Tibial artery (tissue), 4 donors: Measurements from ENCODE around the gene ABCF1.
A peak's percentile ranks its signal among the peaks of the same experiment; 100 is the strongest.

Experiments used
- DNase-seq, 2 donors: peaks; one replicate each; pipeline ENCODE4 v3.0.0-alpha.2; 2019
- H3K27ac ChIP-seq, 2 donors: fragments of 200-600 bp; sonication (generic) in 1 of 2; 1 replicate in 1 of 2; 2 replicates in 1 of 2; pipeline ENCODE4 v1.5.1; 2018 to 2019; ENCODE audit warnings: mild to moderate bottlenecking in 1 of 2
- H3K27me3 ChIP-seq, 2 donors: fragments of 200-600 bp; sonication (generic) in 1 of 2; one replicate each; pipeline versions ENCODE4 v1.5.1 to v1.6.0; 2016 to 2019
- H3K36me3 ChIP-seq, 3 donors: fragments of 200-600 bp; sonication (generic) in 2 of 3; one replicate each; pipeline ENCODE4 v1.5.1; 2016 to 2019; ENCODE audit warnings: mild to moderate bottlenecking in 2 of 3
- H3K4me1 ChIP-seq, 4 donors: fragments of 200-600 bp; sonication (generic) in 2 of 4; 1 replicate in 3 of 4; 2 replicates in 1 of 4; pipeline ENCODE4 v1.5.1; 2016 to 2019
- H3K4me3 ChIP-seq, 2 donors: fragments of 200-600 bp; sonication (generic) in 1 of 2; 1 replicate in 1 of 2; 2 replicates in 1 of 2; pipeline ENCODE4 v1.5.1; 2018 to 2019; ENCODE audit warnings: mild to moderate bottlenecking in 2 of 2
- H3K9me3 ChIP-seq, 3 donors: fragments of 200-600 bp; sonication (generic) in 1 of 3; one replicate each; pipeline ENCODE4 v1.5.1; 2016 to 2019
- intact Hi-C: fragments of 100-400 bp; cut with DNase I; formaldehyde crosslinking; loops from one replicate; pipeline ENCODE4 v1.15.0; 2023; ENCODE audit warnings: low total_unique reads
- TF ChIP-seq, protein P1 (sequence below), 2 experiments: fragments of 200-600 bp in 1 of 2; fragments of 450-650 bp in 1 of 2; IDR thresholded peaks; one replicate each; pipeline ENCODE4 v1.5.1; 2017 to 2019; ENCODE audit warnings: antibody characterized with exemption in 2 of 2, mild to moderate bottlenecking in 1 of 2, moderate library complexity in 1 of 2

ABCF1 gene

DNA sequence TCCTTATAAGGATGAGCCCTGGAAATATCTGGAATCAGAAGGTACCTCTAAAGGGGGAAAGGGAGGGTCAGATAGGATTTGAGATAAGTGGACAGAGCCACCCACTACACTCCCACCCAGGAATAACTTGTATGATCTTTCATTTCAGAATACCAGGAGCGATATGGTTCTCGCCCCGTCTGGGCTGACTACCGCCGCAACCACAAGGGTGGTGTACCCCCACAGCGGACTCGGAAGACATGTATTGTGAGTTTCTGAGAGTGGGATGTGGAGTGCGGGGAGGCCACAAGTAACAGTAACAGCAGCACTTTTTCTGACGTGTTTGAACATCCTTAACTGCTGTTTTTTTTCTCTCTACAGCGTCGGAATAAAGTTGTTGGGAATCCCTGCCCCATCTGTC is 48.3 kb downstream of the ABCF1 start:
- H3K36me3 ChIP-seq, result peaks cover 58 to 66% (median 63%) of the 10 kb centered on the region in 3 donors
- H3K9me3 ChIP-seq, result no peaks in the 10 kb centered on the region
- no peak overlapping the region for H3K4me3 ChIP-seq
- TF ChIP-seq, protein P1, sequence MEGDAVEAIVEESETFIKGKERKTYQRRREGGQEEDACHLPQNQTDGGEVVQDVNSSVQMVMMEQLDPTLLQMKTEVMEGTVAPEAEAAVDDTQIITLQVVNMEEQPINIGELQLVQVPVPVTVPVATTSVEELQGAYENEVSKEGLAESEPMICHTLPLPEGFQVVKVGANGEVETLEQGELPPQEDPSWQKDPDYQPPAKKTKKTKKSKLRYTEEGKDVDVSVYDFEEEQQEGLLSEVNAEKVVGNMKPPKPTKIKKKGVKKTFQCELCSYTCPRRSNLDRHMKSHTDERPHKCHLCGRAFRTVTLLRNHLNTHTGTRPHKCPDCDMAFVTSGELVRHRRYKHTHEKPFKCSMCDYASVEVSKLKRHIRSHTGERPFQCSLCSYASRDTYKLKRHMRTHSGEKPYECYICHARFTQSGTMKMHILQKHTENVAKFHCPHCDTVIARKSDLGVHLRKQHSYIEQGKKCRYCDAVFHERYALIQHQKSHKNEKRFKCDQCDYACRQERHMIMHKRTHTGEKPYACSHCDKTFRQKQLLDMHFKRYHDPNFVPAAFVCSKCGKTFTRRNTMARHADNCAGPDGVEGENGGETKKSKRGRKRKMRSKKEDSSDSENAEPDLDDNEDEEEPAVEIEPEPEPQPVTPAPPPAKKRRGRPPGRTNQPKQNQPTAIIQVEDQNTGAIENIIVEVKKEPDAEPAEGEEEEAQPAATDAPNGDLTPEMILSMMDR (IDR thresholded peaks at IDR 0.05), result no peak
- intact Hi-C loops, result loop anchor here (5.0 kb wide), 2 partner anchors 62 to 103 kb away; partner anchors contain the start of genes GNL1, PRR3 and TUBB
- H3K27ac ChIP-seq, result peak overlapping the region in 1 of 2 donors; percentile 98
- no peaks in the 10 kb centered on the region for H3K27me3 ChIP-seq
- no peak for DNase-seq
- H3K4me1 ChIP-seq, result peaks cover 0 to 16% (median 11%) of the 10 kb centered on the region in 4 donors

DNA sequence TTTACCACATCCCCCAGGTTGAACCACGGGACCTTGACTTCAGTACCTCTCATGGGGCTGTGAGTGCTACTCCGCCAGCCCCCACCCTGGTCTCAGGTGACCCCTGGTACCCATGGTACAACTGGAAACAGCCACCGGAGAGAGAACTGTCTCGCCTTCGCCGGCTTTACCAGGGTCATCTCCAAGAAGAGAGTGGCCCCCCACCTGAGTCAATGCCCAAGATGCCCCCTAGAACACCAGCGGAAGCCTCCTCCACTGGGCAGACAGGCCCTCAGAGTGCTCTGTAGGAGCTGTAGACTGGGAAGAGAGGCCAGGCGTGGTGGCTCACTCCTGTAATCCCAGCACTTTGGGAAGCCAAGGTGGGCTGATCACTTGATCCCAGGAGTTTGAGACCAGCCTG is 54.3 kb downstream of the ABCF1 start:
- intact Hi-C loops, result loop anchor here (10.0 kb wide), 1 partner anchor 49 kb away; the partner anchor contains the start of gene DHX16
- H3K36me3 ChIP-seq, result peaks cover 51 to 82% (median 63%) of the 10 kb centered on the region in 3 donors
- TF ChIP-seq, protein P1 (IDR thresholded peaks at IDR 0.05), result no peak
- H3K9me3 ChIP-seq, result no peaks in the 10 kb centered on the region
- no peak overlapping the region for H3K27ac ChIP-seq
- peaks cover 0 to 23% (median 9%) of the 10 kb centered on the region in 4 donors for H3K4me1 ChIP-seq
- no peaks in the 10 kb centered on the region for H3K27me3 ChIP-seq
- no peak for DNase-seq
- no peak overlapping the region for H3K4me3 ChIP-seq

DNA sequence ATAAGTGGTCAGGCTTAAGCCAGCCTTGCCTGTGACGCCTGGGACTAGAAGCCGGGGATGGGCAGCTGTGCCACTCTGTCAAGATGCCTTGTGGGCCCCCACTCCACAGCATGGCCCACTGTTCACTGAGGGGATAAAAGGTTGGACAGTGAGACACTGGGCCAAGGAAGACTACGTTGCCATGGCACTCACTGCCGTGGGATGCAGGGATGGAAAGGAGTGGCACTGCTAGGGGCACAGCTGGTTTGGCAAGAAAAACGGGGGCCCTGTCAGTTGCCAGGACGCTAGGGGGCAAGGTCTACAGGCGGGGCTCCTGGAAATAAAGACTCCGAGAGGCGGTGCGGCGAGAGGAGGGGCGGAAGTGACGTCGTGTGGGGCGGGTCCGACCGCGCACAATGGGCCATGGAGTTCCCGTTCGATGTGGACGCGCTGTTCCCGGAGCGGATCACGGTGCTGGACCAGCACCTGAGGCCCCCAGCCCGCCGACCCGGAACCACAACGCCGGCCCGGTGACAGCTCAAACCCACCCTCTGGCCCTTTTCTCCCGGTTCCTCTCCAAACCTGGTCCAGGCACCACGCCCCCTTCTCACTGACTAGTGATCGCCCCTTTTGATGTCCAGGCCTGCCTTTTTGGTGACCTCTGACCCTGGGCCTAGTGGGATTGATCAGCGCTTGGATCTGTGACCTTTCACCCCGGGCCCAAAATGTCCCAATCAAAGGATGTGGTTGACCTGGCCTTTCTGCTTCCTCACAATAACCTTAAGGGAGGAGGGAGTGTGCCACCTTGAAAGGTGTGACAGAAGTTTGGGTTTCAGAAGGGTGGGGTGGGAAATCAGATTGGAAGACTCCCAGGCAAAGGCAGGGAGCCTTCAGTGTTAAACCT is 55.5 kb downstream of the ABCF1 start, which contains the start of gene ATAT1:
ATAT1 (plus strand) TSS at position 391 of the 883 bp plus-strand sequence.
- no peaks in the 10 kb centered on the region for H3K9me3 ChIP-seq
- TF ChIP-seq, protein P1 (IDR thresholded peaks at IDR 0.05), result peak; percentile 21 to 39
- H3K27ac ChIP-seq, result peak within 1 kb of the TSS; percentile 82 to 83
- H3K27me3 ChIP-seq, result no peaks in the 10 kb centered on the region
- peaks cover 0 to 23% (median 9%) of the 10 kb centered on the region in 4 donors for H3K4me1 ChIP-seq
- H3K36me3 ChIP-seq, result peaks cover 39 to 82% (median 57%) of the 10 kb centered on the region in 3 donors
- peak; percentile 84 to 92 for DNase-seq
- peak within 1 kb of the TSS; percentile 47 to 58 for H3K4me3 ChIP-seq
- intact Hi-C loops, result loop anchor here (10.0 kb wide), 1 partner anchor 48 kb away; the partner anchor contains the start of gene DHX16

DNA sequence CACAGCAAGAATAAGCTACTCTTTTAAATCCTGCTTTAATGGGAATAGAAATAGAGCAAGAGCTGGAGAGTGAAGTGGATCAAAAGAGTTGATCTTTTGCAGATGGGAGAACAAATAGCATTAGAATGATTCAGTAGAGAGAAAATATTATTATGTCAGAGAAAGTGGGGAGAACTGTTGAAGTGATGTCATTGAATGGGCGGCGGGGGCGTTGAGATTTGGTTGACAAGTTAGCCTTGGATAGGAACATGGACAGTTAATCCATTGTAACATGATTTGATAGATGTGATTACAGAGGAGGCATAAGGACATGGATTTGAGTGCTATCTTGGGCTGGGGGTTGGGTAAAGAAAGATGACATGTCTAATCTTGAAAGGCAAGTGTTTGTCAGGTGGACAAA is 64.6 kb downstream of the ABCF1 start:
- H3K36me3 ChIP-seq, result peaks cover 0 to 75% (median 14%) of the 10 kb centered on the region in 3 donors
- intact Hi-C loops, result no loop called here
- TF ChIP-seq, protein P1 (IDR thresholded peaks at IDR 0.05), result no peak
- H3K4me1 ChIP-seq, result no peaks in the 10 kb centered on the region
- no peak overlapping the region for H3K4me3 ChIP-seq
- H3K27ac ChIP-seq, result no peak overlapping the region
- no peaks in the 10 kb centered on the region for H3K9me3 ChIP-seq
- DNase-seq, result no peak
- H3K27me3 ChIP-seq, result no peaks in the 10 kb centered on the region

DNA sequence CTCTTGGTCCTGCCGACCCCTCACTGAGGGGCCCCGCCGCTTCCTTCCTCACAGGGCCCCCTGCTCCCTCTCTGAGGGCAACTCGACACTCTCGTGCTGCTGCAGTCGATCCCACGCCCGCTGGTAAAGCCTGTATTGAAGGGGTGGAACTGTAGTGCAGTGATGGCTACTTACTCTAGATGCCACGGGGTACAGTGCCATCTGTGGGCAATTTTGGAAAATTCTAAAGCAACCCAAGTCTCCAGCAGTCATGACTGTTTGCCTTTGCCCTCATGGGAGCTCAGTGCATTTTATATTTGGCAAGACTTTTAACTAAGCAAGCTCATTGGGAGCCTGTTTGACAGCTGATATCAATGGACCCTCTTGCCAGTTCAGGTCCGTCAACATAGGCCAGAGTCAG is 69.2 kb downstream of the ABCF1 start:
- intact Hi-C loops, result no loop called here
- H3K36me3 ChIP-seq, result peaks cover 0 to 77% (median 13%) of the 10 kb centered on the region in 3 donors
- DNase-seq, result no peak

More for the DNA sequence above, 69.2 kb downstream of the ABCF1 start:
- Histone ChIP-seq H3K27me3 (no peaks in the 10 kb centered on the region), H3K4me3 (no peak overlapping the region), H3K27ac (no peak overlapping the region), H3K9me3 (no peaks in the 10 kb centered on the region), H3K4me1 (no peaks in the 10 kb centered on the region)
- TF ChIP-seq, protein P1 (IDR thresholded peaks at IDR 0.05), result no peak
